Transverse colon (tissue), 4 donors: ENCODE measurements around the gene WAS.
"Not testable (repeated sequence)": the region's sequence is repeated elsewhere in the genome, so short reads cannot be mapped to it uniquely, and the experiment has no call there.

Experiments used
- CTCF ChIP-seq, 5 experiments: fragments of 200-600 bp in 3 of 5; fragments of 450-650 bp in 2 of 5; sonication (generic) in 3 of 5; IDR thresholded peaks; 1 replicate in 2 of 5; 2 replicates in 3 of 5; pipeline ENCODE4 v1.5.1; 2016 to 2017; ENCODE audit warnings: antibody characterized with exemption in 5 of 5, inconsistent platforms in 3 of 5, mild to moderate bottlenecking in 2 of 5, moderate library complexity in 1 of 5
- POLR2A ChIP-seq: fragments of 450-650 bp; IDR thresholded peaks from one replicate; pipeline ENCODE4 v1.6.1; 2016; ENCODE audit warnings: antibody characterized with exemption, mild to moderate bottlenecking, moderate library complexity
- POLR2AphosphoS5 ChIP-seq, 3 donors: sonication (generic); formaldehyde crosslinking; IDR thresholded peaks; one replicate each; pipeline ENCODE4 v1.6.1; 2016; ENCODE audit warnings: antibody characterized with exemption in 3 of 3

GRCh38 chrX:48654746-48655145 is 28.9 kb upstream of the WAS start:
- TF ChIP-seq POLR2AphosphoS5 (IDR thresholded peaks at IDR 0.05); CTCF (IDR thresholded peaks at IDR 0.05); POLR2A: not testable (repeated sequence)
